ENCODE data around the gene ZBTB22. TPM values are rescaled to one million over a fixed set of nuclear protein-coding genes. Genes with fewer than 3 reads are reported as not detected.

ZBTB22 gene
- total RNA-seq, 1 experiment from 2014 or later: 11.7 TPM

GRCh38 chr6:33335916-33336315 lies 18.4 kb upstream of the ZBTB22 start (continued):
- TF ChIP-seq, protein P1, sequence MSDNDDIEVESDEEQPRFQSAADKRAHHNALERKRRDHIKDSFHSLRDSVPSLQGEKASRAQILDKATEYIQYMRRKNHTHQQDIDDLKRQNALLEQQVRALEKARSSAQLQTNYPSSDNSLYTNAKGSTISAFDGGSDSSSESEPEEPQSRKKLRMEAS (IDR thresholded peaks at IDR 0.05): no peak

GRCh38 chr6:33333666-33334065 lies 16.1 kb upstream of the ZBTB22 start:
- Histone ChIP-seq H3K4me1 (ENCODE audit: control insufficient read depth in 1 of 2, insufficient read depth in 2 of 2, low read length in 2 of 2) (no peaks in the 10 kb centered on the region), H4K20me1 (ENCODE audit: insufficient read depth) (no peaks in the 10 kb centered on the region), H3K9ac (ENCODE audit: low read length) (no peak overlapping the region), H3K9me2 (ENCODE audit: insufficient read depth) (no peaks in the 10 kb centered on the region), H3K36me3 (ENCODE audit: control insufficient read depth in 1 of 2, insufficient read depth in 2 of 2, low read length in 2 of 2) (no peaks in the 10 kb centered on the region), H3K27me3 (ENCODE audit: insufficient read depth, low read length) (no peaks in the 10 kb centered on the region), H3K9me3 (ENCODE audit: control insufficient read depth in 1 of 2, insufficient read depth in 1 of 2, low read depth in 1 of 2, low read length in 2 of 2) (no peaks in the 10 kb centered on the region), H3K79me2 (ENCODE audit: insufficient read depth, low read length) (no peaks in the 10 kb centered on the region), H3K4me2 (ENCODE audit: low read length) (no peak overlapping the region), H3K4me3 (replicated peaks in 1 of 2; ENCODE audit: low read depth in 1 of 2, low read length in 2 of 2) (no peak overlapping the region), H2AFZ (ENCODE audit: low read depth, low read length, poor library complexity, severe bottlenecking) (no peak overlapping the region), H3K27ac (ENCODE audit: low read depth, low read length) (no peak overlapping the region)
- intact Hi-C loops (cut with micrococcal nuclease): no loop called here
- ATAC-seq (no peak), DNase-seq (ENCODE audit: low read depth, low spot score) (no peak)
- no TSS peak for BruUV-seq (replicated peaks)
- RAD21 ChIA-PET (ENCODE audit: low non-redundant PET in 1 of 2, low total read pairs in 2 of 2, uncharacterized antibody in 2 of 2, unreplicated experiment in 2 of 2): interaction anchor here in 1 of 2 experiments (0.7 kb wide), 1 partner anchor 43 kb away, joined by 4 read pairs; no protein-coding TSS in a partner anchor
- TF ChIP-seq JUND (IDR thresholded peaks at IDR 0.05): no peak
- CTCF ChIA-PET: no interaction called here
- POLR2A ChIA-PET: no interaction called here

GRCh38 chr6:33330736-33331135 lies 13.2 kb upstream of the ZBTB22 start:
- no TSS peak for BruUV-seq (replicated peaks)
- CTCF ChIA-PET: no interaction called here
- H3K4me2 ChIP-seq (ENCODE audit: low read length): no peak overlapping the region
- RAD21 ChIA-PET (ENCODE audit: low non-redundant PET in 1 of 2, low total read pairs in 2 of 2, uncharacterized antibody in 2 of 2, unreplicated experiment in 2 of 2): no interaction called here
- no peaks in the 10 kb centered on the region for H3K9me3 ChIP-seq (ENCODE audit: control insufficient read depth in 1 of 2, insufficient read depth in 1 of 2, low read depth in 1 of 2, low read length in 2 of 2)
- H2AFZ ChIP-seq (ENCODE audit: low read depth, low read length, poor library complexity, severe bottlenecking): no peak overlapping the region
- no peaks in the 10 kb centered on the region for H3K79me2 ChIP-seq (ENCODE audit: insufficient read depth, low read length)
- H3K9me2 ChIP-seq (ENCODE audit: insufficient read depth): no peaks in the 10 kb centered on the region
- peaks cover 3 to 10% of the 10 kb centered on the region in 2 experiments; a peak in 2 of 4 replicates for H3K4me1 ChIP-seq (ENCODE audit: control insufficient read depth in 1 of 2, insufficient read depth in 2 of 2, low read length in 2 of 2)
- POLR2A ChIA-PET: no interaction called here
- H3K9ac ChIP-seq (ENCODE audit: low read length): no peak overlapping the region
- H3K4me3 ChIP-seq (replicated peaks in 1 of 2; ENCODE audit: low read depth in 1 of 2, low read length in 2 of 2): no peak overlapping the region
- no peak for DNase-seq (ENCODE audit: low read depth, low spot score)
- intact Hi-C loops (cut with micrococcal nuclease): no loop called here
- no peaks in the 10 kb centered on the region for H3K36me3 ChIP-seq (ENCODE audit: control insufficient read depth in 1 of 2, insufficient read depth in 2 of 2, low read length in 2 of 2)
- no peaks in the 10 kb centered on the region for H3K27me3 ChIP-seq (ENCODE audit: insufficient read depth, low read length)
- H3K27ac ChIP-seq (ENCODE audit: low read depth, low read length): no peak overlapping the region
- TF ChIP-seq EZH2phosphoT487 (IDR thresholded peaks at IDR 0.05; ENCODE audit: borderline replicate concordance): no peak
- no peak for TF ChIP-seq SRF (IDR thresholded peaks at IDR 0.05; ENCODE audit: low read depth)
- TF ChIP-seq ZBTB33 (IDR thresholded peaks at IDR 0.05; ENCODE audit: extremely low read depth, insufficient replicate concordance, low read length): no peak
- no peak for TF ChIP-seq JUND (IDR thresholded peaks at IDR 0.05)
- TF ChIP-seq, protein P2, sequence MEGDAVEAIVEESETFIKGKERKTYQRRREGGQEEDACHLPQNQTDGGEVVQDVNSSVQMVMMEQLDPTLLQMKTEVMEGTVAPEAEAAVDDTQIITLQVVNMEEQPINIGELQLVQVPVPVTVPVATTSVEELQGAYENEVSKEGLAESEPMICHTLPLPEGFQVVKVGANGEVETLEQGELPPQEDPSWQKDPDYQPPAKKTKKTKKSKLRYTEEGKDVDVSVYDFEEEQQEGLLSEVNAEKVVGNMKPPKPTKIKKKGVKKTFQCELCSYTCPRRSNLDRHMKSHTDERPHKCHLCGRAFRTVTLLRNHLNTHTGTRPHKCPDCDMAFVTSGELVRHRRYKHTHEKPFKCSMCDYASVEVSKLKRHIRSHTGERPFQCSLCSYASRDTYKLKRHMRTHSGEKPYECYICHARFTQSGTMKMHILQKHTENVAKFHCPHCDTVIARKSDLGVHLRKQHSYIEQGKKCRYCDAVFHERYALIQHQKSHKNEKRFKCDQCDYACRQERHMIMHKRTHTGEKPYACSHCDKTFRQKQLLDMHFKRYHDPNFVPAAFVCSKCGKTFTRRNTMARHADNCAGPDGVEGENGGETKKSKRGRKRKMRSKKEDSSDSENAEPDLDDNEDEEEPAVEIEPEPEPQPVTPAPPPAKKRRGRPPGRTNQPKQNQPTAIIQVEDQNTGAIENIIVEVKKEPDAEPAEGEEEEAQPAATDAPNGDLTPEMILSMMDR (IDR thresholded peaks at IDR 0.05 in 2 of 3, conservative IDR thresholded peaks at IDR 0.05 in 1 of 3; ENCODE audit: borderline replicate concordance in 1 of 3, insufficient read depth in 1 of 3, low read depth in 2 of 3, low read length in 2 of 3): no peak
- TF ChIP-seq TCF7L2 (IDR thresholded peaks at IDR 0.05; ENCODE audit: borderline replicate concordance, extremely low read depth, insufficient read depth, insufficient read length): no peak
- no peak for TF ChIP-seq CEBPB (IDR thresholded peaks at IDR 0.05; ENCODE audit: low read depth)
- ATAC-seq: no peak
- H4K20me1 ChIP-seq (ENCODE audit: insufficient read depth): no peaks in the 10 kb centered on the region
